ENCODE measurements around the gene ZNF891. TPM values are rescaled to one million over a fixed set of nuclear protein-coding genes. Genes with fewer than 3 reads are reported as not detected.

ZNF891 gene
- total RNA-seq, 2 experiments from 2014 or later: 3.2 to 5.0 TPM

GRCh38 chr12:133106253-133106652, 23.8 kb downstream of the ZNF891 start:
- H3K36me3 ChIP-seq (ENCODE audit: insufficient read depth, low read length): peaks cover 76% of the 10 kb centered on the region
- BruUV-seq (replicated peaks): no TSS peak

DNA sequence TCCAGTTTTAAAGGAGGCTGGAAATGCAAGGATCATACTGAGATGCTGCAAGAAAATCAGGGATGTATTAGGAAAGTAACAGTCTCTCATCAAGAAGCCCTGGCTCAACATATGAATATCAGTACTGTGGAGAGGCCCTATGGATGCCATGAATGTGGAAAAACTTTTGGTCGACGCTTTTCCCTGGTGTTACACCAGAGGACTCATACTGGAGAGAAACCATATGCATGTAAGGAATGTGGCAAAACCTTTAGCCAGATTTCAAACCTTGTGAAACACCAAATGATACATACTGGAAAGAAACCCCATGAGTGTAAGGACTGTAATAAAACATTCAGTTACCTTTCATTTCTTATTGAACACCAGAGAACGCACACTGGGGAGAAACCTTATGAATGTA, 24.5 kb downstream of the ZNF891 start:
- H3K4me2 ChIP-seq (ENCODE audit: low read length): no peak overlapping the region
- no peak overlapping the region for H3K4me3 ChIP-seq (ENCODE audit: low read depth, low read length, poor library complexity, severe bottlenecking)
- intact Hi-C loops (cut with micrococcal nuclease; ENCODE audit: unreplicated experiment): no loop called here
- BruUV-seq (replicated peaks): no TSS peak
- TF ChIP-seq, protein P1, sequence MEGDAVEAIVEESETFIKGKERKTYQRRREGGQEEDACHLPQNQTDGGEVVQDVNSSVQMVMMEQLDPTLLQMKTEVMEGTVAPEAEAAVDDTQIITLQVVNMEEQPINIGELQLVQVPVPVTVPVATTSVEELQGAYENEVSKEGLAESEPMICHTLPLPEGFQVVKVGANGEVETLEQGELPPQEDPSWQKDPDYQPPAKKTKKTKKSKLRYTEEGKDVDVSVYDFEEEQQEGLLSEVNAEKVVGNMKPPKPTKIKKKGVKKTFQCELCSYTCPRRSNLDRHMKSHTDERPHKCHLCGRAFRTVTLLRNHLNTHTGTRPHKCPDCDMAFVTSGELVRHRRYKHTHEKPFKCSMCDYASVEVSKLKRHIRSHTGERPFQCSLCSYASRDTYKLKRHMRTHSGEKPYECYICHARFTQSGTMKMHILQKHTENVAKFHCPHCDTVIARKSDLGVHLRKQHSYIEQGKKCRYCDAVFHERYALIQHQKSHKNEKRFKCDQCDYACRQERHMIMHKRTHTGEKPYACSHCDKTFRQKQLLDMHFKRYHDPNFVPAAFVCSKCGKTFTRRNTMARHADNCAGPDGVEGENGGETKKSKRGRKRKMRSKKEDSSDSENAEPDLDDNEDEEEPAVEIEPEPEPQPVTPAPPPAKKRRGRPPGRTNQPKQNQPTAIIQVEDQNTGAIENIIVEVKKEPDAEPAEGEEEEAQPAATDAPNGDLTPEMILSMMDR (conservative IDR thresholded peaks at IDR 0.05; ENCODE audit: low read length): no peak
- TF ChIP-seq EZH2phosphoT487 (IDR thresholded peaks at IDR 0.05; ENCODE audit: borderline replicate concordance, low read depth, low read length): no peak
- CTCF ChIA-PET (ENCODE audit: unreplicated experiment): no interaction called here
- no peaks in the 10 kb centered on the region for H3K79me2 ChIP-seq (ENCODE audit: insufficient read depth, low read depth, low read length)
- H3K36me3 ChIP-seq (ENCODE audit: insufficient read depth, low read length): peaks cover 82% of the 10 kb centered on the region
- H3K9me3 ChIP-seq (ENCODE audit: low read length): peaks cover 82% of the 10 kb centered on the region
- H3K4me1 ChIP-seq (ENCODE audit: insufficient read depth, low read length, poor library complexity, severe bottlenecking): no peaks in the 10 kb centered on the region
- no peaks in the 10 kb centered on the region for H3K9me2 ChIP-seq (ENCODE audit: insufficient read depth, low read length)
- no peak for DNase-seq (ENCODE audit: low spot score)
- no peak overlapping the region for H2AFZ ChIP-seq (ENCODE audit: low read length)
- POLR2A ChIA-PET: no interaction called here
- no peaks in the 10 kb centered on the region for H4K20me1 ChIP-seq (ENCODE audit: insufficient read depth, low read length)
- H3K27ac ChIP-seq (ENCODE audit: low read depth, low read length, poor library complexity, severe bottlenecking): no peak overlapping the region

More at GRCh38 chr12:133106253-133106652, 23.8 kb downstream of the ZNF891 start:
- Histone ChIP-seq H3K4me2 (ENCODE audit: low read length) (no peak overlapping the region), H3K4me1 (ENCODE audit: insufficient read depth, low read length, poor library complexity, severe bottlenecking) (no peaks in the 10 kb centered on the region), H4K20me1 (ENCODE audit: insufficient read depth, low read length) (no peaks in the 10 kb centered on the region), H3K4me3 (ENCODE audit: low read depth, low read length, poor library complexity, severe bottlenecking) (no peak overlapping the region), H3K79me2 (ENCODE audit: insufficient read depth, low read depth, low read length) (no peaks in the 10 kb centered on the region), H2AFZ (ENCODE audit: low read length) (no peak overlapping the region), H3K27ac (ENCODE audit: low read depth, low read length, poor library complexity, severe bottlenecking) (no peak overlapping the region), H3K9me3 (ENCODE audit: low read length) (peaks cover 81% of the 10 kb centered on the region), H3K9me2 (ENCODE audit: insufficient read depth, low read length) (no peaks in the 10 kb centered on the region)
- ChIA-PET POLR2A (no interaction called here), CTCF (ENCODE audit: unreplicated experiment) (no interaction called here)
- DNase-seq (ENCODE audit: low spot score): no peak
- TF ChIP-seq EZH2phosphoT487 (IDR thresholded peaks at IDR 0.05; ENCODE audit: borderline replicate concordance, low read depth, low read length): no peak
- intact Hi-C loops (cut with micrococcal nuclease; ENCODE audit: unreplicated experiment): no loop called here

GRCh38 chr12:133083345-133083744, 46.7 kb downstream of the ZNF891 start:
- no peak for DNase-seq (ENCODE audit: low spot score)
- CTCF ChIA-PET (ENCODE audit: unreplicated experiment): no interaction called here
- no peaks in the 10 kb centered on the region for H3K9me2 ChIP-seq (ENCODE audit: insufficient read depth, low read length)
- H3K4me3 ChIP-seq (ENCODE audit: low read depth, low read length, poor library complexity, severe bottlenecking): no peak overlapping the region
- TF ChIP-seq, protein P1 (conservative IDR thresholded peaks at IDR 0.05; ENCODE audit: low read length): no peak
- no peak for TF ChIP-seq EZH2phosphoT487 (IDR thresholded peaks at IDR 0.05; ENCODE audit: borderline replicate concordance, low read depth, low read length)
- intact Hi-C loops (cut with micrococcal nuclease; ENCODE audit: unreplicated experiment): no loop called here
- no peak overlapping the region for H3K4me2 ChIP-seq (ENCODE audit: low read length)
- peaks cover 68% of the 10 kb centered on the region for H3K36me3 ChIP-seq (ENCODE audit: insufficient read depth, low read length)
- BruUV-seq (replicated peaks): no TSS peak
- no peak overlapping the region for H2AFZ ChIP-seq (ENCODE audit: low read length)
- no peak overlapping the region for H3K27ac ChIP-seq (ENCODE audit: low read depth, low read length, poor library complexity, severe bottlenecking)
- peaks cover 9% of the 10 kb centered on the region; the same call in 1 of the 2 replicates for H3K79me2 ChIP-seq (ENCODE audit: insufficient read depth, low read depth, low read length)
- H4K20me1 ChIP-seq (ENCODE audit: insufficient read depth, low read length): no peaks in the 10 kb centered on the region
- peaks cover 68% of the 10 kb centered on the region for H3K9me3 ChIP-seq (ENCODE audit: low read length)
- POLR2A ChIA-PET: interaction anchor here (0.8 kb wide), 1 partner anchor 134 kb away, joined by 3 read pairs; no protein-coding TSS in a partner anchor
- peaks cover 15% of the 10 kb centered on the region for H3K4me1 ChIP-seq (ENCODE audit: insufficient read depth, low read length, poor library complexity, severe bottlenecking)

Measured in OCI-LY7 (cell line).